Neural progenitor cell (in vitro differentiated cells): ENCODE measurements around the gene RBL2.

Experiments used
- EZH2 ChIP-seq: fragments of 200-600 bp; sonication (generic); IDR thresholded peaks from 2 replicates; pipeline ENCODE4 v1.6.1; 2017; ENCODE audit warnings: antibody characterized with exemption, mild to moderate bottlenecking, moderate library complexity
- EZH2phosphoT487 ChIP-seq: fragments of 200-600 bp; sonication (generic); IDR thresholded peaks from 2 replicates; pipeline ENCODE4 v1.6.1; 2017; ENCODE audit warnings: antibody characterized with exemption
- TF ChIP-seq, protein P1 (sequence below): fragments of 200-600 bp; sonication (generic); IDR thresholded peaks from 2 replicates; pipeline ENCODE4 v1.5.1; 2017; ENCODE audit warnings: antibody characterized with exemption, mild to moderate bottlenecking

DNA sequence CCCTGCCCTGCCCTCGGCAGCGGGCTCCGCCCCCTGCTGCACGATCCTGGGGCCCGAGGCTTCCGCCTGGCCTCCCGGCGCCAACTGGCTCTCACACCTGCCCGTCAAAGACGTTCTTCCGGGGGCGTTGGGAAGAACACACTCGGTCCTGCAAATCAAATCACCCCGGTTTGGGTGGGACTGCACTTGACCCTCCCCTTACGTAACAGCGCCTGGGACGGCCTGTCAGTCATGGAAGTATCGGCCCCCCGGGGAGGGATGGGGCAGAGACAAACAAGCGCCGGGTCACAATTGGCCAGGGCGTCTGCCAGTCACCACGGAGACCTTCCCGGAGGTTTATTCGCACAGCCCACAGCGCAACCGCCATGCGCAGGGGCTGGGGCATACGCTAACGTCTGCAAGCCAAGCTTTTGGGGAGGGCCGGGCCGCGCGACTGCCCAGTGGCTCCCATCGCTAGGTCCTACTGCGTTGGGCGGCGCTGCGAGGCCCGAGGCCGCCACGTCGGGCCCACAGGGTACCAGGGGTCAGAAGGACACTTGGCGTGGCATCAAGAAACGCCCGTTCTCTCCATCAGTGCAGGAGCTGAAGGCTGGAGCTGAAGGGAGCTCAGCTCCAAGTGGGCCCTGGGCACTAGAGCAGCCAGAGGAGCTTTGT is 69.1 kb downstream of the RBL2 start:
- TF ChIP-seq, protein P1, sequence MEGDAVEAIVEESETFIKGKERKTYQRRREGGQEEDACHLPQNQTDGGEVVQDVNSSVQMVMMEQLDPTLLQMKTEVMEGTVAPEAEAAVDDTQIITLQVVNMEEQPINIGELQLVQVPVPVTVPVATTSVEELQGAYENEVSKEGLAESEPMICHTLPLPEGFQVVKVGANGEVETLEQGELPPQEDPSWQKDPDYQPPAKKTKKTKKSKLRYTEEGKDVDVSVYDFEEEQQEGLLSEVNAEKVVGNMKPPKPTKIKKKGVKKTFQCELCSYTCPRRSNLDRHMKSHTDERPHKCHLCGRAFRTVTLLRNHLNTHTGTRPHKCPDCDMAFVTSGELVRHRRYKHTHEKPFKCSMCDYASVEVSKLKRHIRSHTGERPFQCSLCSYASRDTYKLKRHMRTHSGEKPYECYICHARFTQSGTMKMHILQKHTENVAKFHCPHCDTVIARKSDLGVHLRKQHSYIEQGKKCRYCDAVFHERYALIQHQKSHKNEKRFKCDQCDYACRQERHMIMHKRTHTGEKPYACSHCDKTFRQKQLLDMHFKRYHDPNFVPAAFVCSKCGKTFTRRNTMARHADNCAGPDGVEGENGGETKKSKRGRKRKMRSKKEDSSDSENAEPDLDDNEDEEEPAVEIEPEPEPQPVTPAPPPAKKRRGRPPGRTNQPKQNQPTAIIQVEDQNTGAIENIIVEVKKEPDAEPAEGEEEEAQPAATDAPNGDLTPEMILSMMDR, result no peak
- TF ChIP-seq EZH2phosphoT487 (no peak), EZH2 (no peak)
